Adrenal gland (tissue), 5 donors: ENCODE results near the gene C21orf91.

Experiments used
- POLR2A ChIP-seq, 2 donors: fragments of 450-650 bp; IDR thresholded peaks; one replicate each; pipeline ENCODE4 v1.6.1; 2017; ENCODE audit warnings: antibody characterized with exemption in 2 of 2, mild to moderate bottlenecking in 2 of 2, moderate library complexity in 1 of 2
- TF ChIP-seq, protein P1 (sequence below), 6 experiments: fragments of 450-650 bp in 4 of 6; fragments of 200-600 bp in 2 of 6; sonication (generic) in 1 of 6; IDR thresholded peaks; 1 replicate in 5 of 6; 2 replicates in 1 of 6; pipeline versions ENCODE4 v1.5.1 to v1.8.0; 2016 to 2021; ENCODE audit warnings: antibody characterized with exemption in 6 of 6, mild to moderate bottlenecking in 2 of 6, moderate library complexity in 1 of 6
- donor health status: DM: no; HTN: no; CAD: no.

DNA sequence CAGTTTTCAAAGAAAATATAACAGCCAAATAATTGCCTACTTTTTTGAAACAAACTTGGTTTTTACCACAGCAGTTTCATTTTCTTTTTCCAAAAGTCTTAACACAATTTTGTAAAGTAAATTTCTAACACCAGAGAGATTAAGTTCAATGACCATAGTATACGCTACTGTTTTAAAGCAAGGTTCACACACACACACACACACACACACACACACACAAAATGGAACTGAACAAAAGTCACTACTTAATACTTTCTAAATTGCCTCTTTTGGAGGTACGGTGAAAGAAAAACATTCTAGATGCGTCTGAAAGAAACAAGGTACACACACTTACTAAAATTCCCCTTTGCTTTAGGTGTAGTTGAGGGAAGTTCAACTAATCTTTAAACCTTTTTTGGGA is 30.1 kb downstream of the C21orf91 start:
- no peak for TF ChIP-seq POLR2A (IDR thresholded peaks at IDR 0.05)
- TF ChIP-seq, protein P1, sequence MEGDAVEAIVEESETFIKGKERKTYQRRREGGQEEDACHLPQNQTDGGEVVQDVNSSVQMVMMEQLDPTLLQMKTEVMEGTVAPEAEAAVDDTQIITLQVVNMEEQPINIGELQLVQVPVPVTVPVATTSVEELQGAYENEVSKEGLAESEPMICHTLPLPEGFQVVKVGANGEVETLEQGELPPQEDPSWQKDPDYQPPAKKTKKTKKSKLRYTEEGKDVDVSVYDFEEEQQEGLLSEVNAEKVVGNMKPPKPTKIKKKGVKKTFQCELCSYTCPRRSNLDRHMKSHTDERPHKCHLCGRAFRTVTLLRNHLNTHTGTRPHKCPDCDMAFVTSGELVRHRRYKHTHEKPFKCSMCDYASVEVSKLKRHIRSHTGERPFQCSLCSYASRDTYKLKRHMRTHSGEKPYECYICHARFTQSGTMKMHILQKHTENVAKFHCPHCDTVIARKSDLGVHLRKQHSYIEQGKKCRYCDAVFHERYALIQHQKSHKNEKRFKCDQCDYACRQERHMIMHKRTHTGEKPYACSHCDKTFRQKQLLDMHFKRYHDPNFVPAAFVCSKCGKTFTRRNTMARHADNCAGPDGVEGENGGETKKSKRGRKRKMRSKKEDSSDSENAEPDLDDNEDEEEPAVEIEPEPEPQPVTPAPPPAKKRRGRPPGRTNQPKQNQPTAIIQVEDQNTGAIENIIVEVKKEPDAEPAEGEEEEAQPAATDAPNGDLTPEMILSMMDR (IDR thresholded peaks at IDR 0.05): no peak
